ENCODE results near the gene HECTD4.

HECTD4 gene

DNA sequence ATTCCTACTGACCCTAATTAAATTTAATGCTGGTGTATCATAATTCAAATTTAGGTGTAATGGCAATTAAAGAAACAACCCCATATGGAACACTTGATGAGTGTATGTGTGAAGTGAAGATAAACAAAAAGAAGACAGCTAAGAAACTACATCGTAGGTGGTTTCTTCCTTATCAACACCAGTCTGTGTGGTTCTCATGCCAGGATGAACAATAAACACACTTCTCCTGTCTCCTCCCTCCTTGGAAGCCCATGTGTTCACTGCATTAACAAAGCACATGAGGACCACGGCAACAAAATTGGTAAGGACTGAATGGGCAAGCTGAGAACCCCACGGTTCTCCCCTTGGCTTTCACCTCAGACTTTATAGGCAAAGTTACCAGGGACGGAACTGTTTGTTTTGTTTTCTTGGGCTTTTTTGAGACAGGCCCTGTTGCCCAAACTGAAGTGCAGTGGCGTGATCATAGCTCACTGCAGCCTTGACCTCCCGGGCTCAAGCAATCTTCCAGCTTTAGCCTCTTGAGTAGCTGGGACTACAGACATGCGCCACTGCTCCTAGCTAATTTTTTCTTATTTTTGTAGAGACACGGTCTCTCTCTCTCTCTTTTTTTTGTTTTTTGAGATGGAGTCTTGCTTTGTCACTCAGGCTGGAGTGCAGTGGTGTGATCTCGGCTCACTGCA is 185.9 kb downstream of the HECTD4 start:
- Histone ChIP-seq H3K27me3 (ENCODE audit: control insufficient read depth, low read length) (no peaks in the 10 kb centered on the region), H3K27ac (ENCODE audit: low read depth, low read length) (no peak overlapping the region), H3K9me2 (replicated peaks; ENCODE audit: control insufficient read depth, low read length) (no peaks in the 10 kb centered on the region), H3K4me1 (ENCODE audit: control insufficient read depth, low read length) (no peaks in the 10 kb centered on the region), H3K36me3 (ENCODE audit: control insufficient read depth, low read length) (peaks cover 41% of the 10 kb centered on the region), H4K20me1 (ENCODE audit: control insufficient read depth, insufficient read depth, low read depth, low read length) (no peaks in the 10 kb centered on the region), H3K79me2 (ENCODE audit: control insufficient read depth, low read length) (no peaks in the 10 kb centered on the region), H3K4me3 (ENCODE audit: low read length) (no peak overlapping the region), H3K4me2 (ENCODE audit: low read length) (no peak overlapping the region), H3F3A (ENCODE audit: control insufficient read depth, insufficient read depth) (no peaks in the 10 kb centered on the region; the same call in 1 of the 2 replicates), H3K9me3 (ENCODE audit: control insufficient read depth, insufficient read depth, low read length) (no peaks in the 10 kb centered on the region)
- TF ChIP-seq, protein P1, sequence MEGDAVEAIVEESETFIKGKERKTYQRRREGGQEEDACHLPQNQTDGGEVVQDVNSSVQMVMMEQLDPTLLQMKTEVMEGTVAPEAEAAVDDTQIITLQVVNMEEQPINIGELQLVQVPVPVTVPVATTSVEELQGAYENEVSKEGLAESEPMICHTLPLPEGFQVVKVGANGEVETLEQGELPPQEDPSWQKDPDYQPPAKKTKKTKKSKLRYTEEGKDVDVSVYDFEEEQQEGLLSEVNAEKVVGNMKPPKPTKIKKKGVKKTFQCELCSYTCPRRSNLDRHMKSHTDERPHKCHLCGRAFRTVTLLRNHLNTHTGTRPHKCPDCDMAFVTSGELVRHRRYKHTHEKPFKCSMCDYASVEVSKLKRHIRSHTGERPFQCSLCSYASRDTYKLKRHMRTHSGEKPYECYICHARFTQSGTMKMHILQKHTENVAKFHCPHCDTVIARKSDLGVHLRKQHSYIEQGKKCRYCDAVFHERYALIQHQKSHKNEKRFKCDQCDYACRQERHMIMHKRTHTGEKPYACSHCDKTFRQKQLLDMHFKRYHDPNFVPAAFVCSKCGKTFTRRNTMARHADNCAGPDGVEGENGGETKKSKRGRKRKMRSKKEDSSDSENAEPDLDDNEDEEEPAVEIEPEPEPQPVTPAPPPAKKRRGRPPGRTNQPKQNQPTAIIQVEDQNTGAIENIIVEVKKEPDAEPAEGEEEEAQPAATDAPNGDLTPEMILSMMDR (IDR thresholded peaks at IDR 0.05; ENCODE audit: low read depth, low read length, poor library complexity, severe bottlenecking) = no peak
- TF ChIP-seq EZH2phosphoT487 (IDR thresholded peaks at IDR 0.05; ENCODE audit: borderline replicate concordance, low read length) = no peak

- Histone ChIP-seq H3K9me2 (replicated peaks; ENCODE audit: control insufficient read depth, low read length) (no peaks in the 10 kb centered on the region), H3K9me3 (ENCODE audit: control insufficient read depth, insufficient read depth, low read length) (no peaks in the 10 kb centered on the region), H3K27me3 (ENCODE audit: control insufficient read depth, low read length) (no peaks in the 10 kb centered on the region), H3K36me3 (ENCODE audit: control insufficient read depth, low read length) (peaks cover 32% of the 10 kb centered on the region), H4K20me1 (ENCODE audit: control insufficient read depth, insufficient read depth, low read depth, low read length) (no peaks in the 10 kb centered on the region), H3K79me2 (ENCODE audit: control insufficient read depth, low read length) (no peaks in the 10 kb centered on the region), H3K4me3 (ENCODE audit: low read length) (no peak overlapping the region), H3F3A (ENCODE audit: control insufficient read depth, insufficient read depth) (no peaks in the 10 kb centered on the region), H3K4me1 (ENCODE audit: control insufficient read depth, low read length) (no peaks in the 10 kb centered on the region), H3K27ac (ENCODE audit: low read depth, low read length) (no peak overlapping the region), H3K4me2 (ENCODE audit: low read length) (no peak overlapping the region)
- TF ChIP-seq EZH2phosphoT487 (IDR thresholded peaks at IDR 0.05; ENCODE audit: borderline replicate concordance, low read length) = no peak
- TF ChIP-seq, protein P1 (IDR thresholded peaks at IDR 0.05; ENCODE audit: low read depth, low read length, poor library complexity, severe bottlenecking) = no peak
Measured at GRCh38 chr12:112194601-112195247, 187.5 kb downstream of the HECTD4 start.

DNA sequence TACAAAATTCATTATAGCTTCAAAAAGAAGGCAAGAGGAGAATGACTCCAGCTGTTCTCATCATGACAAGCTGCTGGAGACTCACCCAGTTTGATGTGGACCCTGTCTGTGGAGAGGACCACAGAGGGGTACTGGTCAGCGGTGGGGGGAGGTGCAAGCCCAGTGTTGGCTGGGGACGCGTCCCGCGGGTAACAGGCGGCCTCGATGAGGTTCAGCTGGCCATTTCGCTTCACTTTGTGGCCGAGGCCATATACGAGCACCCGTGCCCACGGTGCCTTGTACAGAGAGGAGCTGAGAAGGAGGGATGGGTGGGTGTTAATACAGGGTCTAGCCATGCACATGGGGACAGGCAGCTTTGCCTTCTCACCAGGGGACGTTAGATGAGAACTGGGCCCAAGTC is 189.8 kb downstream of the HECTD4 start:
- no peak for TF ChIP-seq EZH2phosphoT487 (IDR thresholded peaks at IDR 0.05; ENCODE audit: borderline replicate concordance, low read length)
- TF ChIP-seq, protein P1 (IDR thresholded peaks at IDR 0.05; ENCODE audit: low read depth, low read length, poor library complexity, severe bottlenecking) = no peak
- no peak overlapping the region for H3K4me2 ChIP-seq (ENCODE audit: low read length)
- no peaks in the 10 kb centered on the region for H3K79me2 ChIP-seq (ENCODE audit: control insufficient read depth, low read length)
- no peak overlapping the region for H3K4me3 ChIP-seq (ENCODE audit: low read length)
- H4K20me1 ChIP-seq (ENCODE audit: control insufficient read depth, insufficient read depth, low read depth, low read length) = no peaks in the 10 kb centered on the region
- H3K9me3 ChIP-seq (ENCODE audit: control insufficient read depth, insufficient read depth, low read length) = no peaks in the 10 kb centered on the region
- H3F3A ChIP-seq (ENCODE audit: control insufficient read depth, insufficient read depth) = no peaks in the 10 kb centered on the region
- no peaks in the 10 kb centered on the region for H3K4me1 ChIP-seq (ENCODE audit: control insufficient read depth, low read length)
- no peak overlapping the region for H3K27ac ChIP-seq (ENCODE audit: low read depth, low read length)
- peaks cover 24% of the 10 kb centered on the region; the same call in 1 of the 2 replicates for H3K36me3 ChIP-seq (ENCODE audit: control insufficient read depth, low read length)
- H3K9me2 ChIP-seq (replicated peaks; ENCODE audit: control insufficient read depth, low read length) = no peaks in the 10 kb centered on the region
- no peaks in the 10 kb centered on the region for H3K27me3 ChIP-seq (ENCODE audit: control insufficient read depth, low read length)
